Activated CD8-positive, alpha-beta T cell treated with anti-CD3 and anti-CD28 coated beads for 36 hours (primary cell): Measurements from ENCODE around the gene OR5C1. TPM values are rescaled to one million over a fixed set of nuclear protein-coding genes. Genes with fewer than 3 reads are reported as not detected.

Source experiments
- ATAC-seq: fragments of 200-7000 bp; cut with Tn5 transposase; one replicate; pipeline ENCODE4 v1.10.0; 2021; ENCODE audit warnings: mild to moderate bottlenecking, moderate library complexity
- CTCF ChIA-PET: fragments of 350-600 bp; sonication (Branson Sonifier 250); formaldehyde crosslinking; loops from one replicate; lab custom pipeline; 2021; ENCODE audit warnings: antibody characterized with exemption; lab: Charles Lee
- POLR2A ChIA-PET: fragments of 350-600 bp; sonication (Branson Sonifier 250); formaldehyde crosslinking; loops from one replicate; lab custom pipeline; 2021; ENCODE audit warnings: antibody characterized with exemption; lab: Charles Lee
- DNase-seq: peaks from one replicate; pipeline ENCODE4 v3.0.0-alpha.2; 2020
- H3K27ac Mint-ChIP-seq: one replicate; pipeline ENCODE4 v1.8.0; 2021; ENCODE audit warnings: mild to moderate bottlenecking, mixed read lengths
- H3K27me3 Mint-ChIP-seq: one replicate; pipeline ENCODE4 v1.8.0; 2021; ENCODE audit warnings: mixed read lengths
- H3K36me3 Mint-ChIP-seq: one replicate; pipeline ENCODE4 v1.8.0; 2021; ENCODE audit warnings: low read depth, mixed read lengths
- H3K4me1 Mint-ChIP-seq: one replicate; pipeline ENCODE4 v1.8.0; 2021; ENCODE audit warnings: low read depth, mixed read lengths
- H3K4me3 Mint-ChIP-seq: one replicate; pipeline ENCODE4 v1.8.0; 2021; ENCODE audit warnings: mild to moderate bottlenecking, moderate library complexity, mixed read lengths
- H3K9me3 Mint-ChIP-seq: one replicate; pipeline ENCODE4 v1.8.0; 2021; ENCODE audit warnings: mixed read lengths
- intact Hi-C: fragments of 100-400 bp; cut with micrococcal nuclease; formaldehyde crosslinking; loops from one replicate; pipeline ENCODE4 v1.10.0; 2022
- total RNA-seq, 2 experiments: library from RNA; stranded (reverse); gene quantifications; one replicate each; pipeline ENCODE4 v1.2.3, GENCODE V29; 2021
- TF ChIP-seq, protein P1 (sequence below): fragments of 200-600 bp; IDR thresholded peaks from one replicate; pipeline ENCODE4 v1.8.0; 2022; ENCODE audit warnings: antibody characterized with exemption, mild to moderate bottlenecking

Gene OR5C1
- total RNA-seq, 2 experiments from 2014 or later: not detected

DNA sequence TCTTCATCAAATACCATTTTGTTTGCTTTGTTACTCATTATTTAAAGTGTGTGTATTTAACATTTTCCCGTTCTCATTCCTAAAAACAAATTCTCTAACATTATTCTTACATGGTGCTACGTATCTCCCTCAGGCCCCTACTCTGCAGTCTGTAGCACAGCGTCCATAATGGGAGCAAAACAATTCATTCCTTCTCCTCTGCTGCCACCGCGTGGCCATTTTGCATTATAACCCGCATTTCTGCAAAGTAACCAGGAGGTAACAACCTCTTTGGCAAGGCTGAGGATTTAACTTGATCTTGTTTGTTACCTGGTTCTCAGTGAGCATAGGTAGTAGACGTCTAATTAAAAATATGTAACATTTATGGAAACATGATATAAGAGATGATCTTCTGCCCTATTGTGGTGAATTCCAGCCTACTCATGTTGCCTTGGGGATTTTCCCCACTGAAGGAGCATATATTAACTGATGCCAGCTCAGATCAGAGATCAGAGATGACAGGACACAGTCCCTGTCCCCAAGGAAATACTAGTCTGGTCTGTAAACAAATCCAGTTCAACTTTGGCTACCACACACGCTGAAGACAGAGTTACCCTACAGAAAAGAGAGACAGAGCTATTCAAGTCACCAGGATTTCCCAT, 21.7 kb downstream of the OR5C1 start:
- TF ChIP-seq, protein P1, sequence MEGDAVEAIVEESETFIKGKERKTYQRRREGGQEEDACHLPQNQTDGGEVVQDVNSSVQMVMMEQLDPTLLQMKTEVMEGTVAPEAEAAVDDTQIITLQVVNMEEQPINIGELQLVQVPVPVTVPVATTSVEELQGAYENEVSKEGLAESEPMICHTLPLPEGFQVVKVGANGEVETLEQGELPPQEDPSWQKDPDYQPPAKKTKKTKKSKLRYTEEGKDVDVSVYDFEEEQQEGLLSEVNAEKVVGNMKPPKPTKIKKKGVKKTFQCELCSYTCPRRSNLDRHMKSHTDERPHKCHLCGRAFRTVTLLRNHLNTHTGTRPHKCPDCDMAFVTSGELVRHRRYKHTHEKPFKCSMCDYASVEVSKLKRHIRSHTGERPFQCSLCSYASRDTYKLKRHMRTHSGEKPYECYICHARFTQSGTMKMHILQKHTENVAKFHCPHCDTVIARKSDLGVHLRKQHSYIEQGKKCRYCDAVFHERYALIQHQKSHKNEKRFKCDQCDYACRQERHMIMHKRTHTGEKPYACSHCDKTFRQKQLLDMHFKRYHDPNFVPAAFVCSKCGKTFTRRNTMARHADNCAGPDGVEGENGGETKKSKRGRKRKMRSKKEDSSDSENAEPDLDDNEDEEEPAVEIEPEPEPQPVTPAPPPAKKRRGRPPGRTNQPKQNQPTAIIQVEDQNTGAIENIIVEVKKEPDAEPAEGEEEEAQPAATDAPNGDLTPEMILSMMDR: peak; percentile 89
- H3K4me3 Mint-ChIP-seq: no peak overlapping the region
- CTCF ChIA-PET: interaction anchor here (0.8 to 7.0 kb wide), 16 partner anchors 8 to 712 kb away, joined by 3 to 73 read pairs (median 4); partner anchors contain the start of gene PDCL
- no peaks in the 10 kb centered on the region for H3K27me3 Mint-ChIP-seq
- peaks cover 7% of the 10 kb centered on the region for H3K36me3 Mint-ChIP-seq
- ATAC-seq: peak; percentile 77
- peaks cover 7% of the 10 kb centered on the region for H3K9me3 Mint-ChIP-seq
- intact Hi-C loops: loop anchor here (2.0 to 10.0 kb wide), 2 partner anchors 316 to 346 kb away; no protein-coding TSS in a partner anchor
- H3K27ac Mint-ChIP-seq: no peak overlapping the region
- H3K4me1 Mint-ChIP-seq: peaks cover 31% of the 10 kb centered on the region
- peak; percentile 83 for DNase-seq
- POLR2A ChIA-PET: no interaction called here

DNA sequence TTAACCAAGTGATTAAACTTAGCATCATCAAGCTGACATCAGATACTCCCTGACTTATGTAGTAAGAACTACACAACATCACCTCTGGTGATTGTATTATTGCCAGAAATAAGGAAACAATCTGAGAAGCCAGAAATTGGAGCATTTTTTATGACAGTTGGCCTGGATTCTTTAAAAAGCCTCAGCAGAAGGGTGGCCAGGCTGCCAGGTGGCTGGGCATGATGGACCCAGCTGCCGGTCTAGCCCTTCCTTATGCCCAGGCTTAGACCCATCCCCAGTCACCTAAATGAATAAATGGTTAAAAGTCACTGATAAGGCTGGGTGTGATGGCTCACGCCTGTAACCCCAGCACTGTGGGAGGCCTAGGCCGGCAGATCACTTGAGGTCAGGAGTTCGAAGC, 24.0 kb downstream of the OR5C1 start:
- intact Hi-C loops: loop anchor here (10.0 kb wide), 1 partner anchor 318 kb away; no protein-coding TSS in a partner anchor
- no peak for ATAC-seq
- H3K4me3 Mint-ChIP-seq: no peak overlapping the region
- peaks cover 11% of the 10 kb centered on the region for H3K36me3 Mint-ChIP-seq
- POLR2A ChIA-PET: no interaction called here
- TF ChIP-seq, protein P1: no peak
- H3K27ac Mint-ChIP-seq: no peak overlapping the region
- CTCF ChIA-PET: interaction anchor here (0.6 to 7.0 kb wide), 3 partner anchors 308 to 347 kb away, joined by 3 to 43 read pairs (median 3); no protein-coding TSS in a partner anchor
- H3K27me3 Mint-ChIP-seq: no peaks in the 10 kb centered on the region
- peaks cover 36% of the 10 kb centered on the region for H3K4me1 Mint-ChIP-seq
- no peak for DNase-seq
- H3K9me3 Mint-ChIP-seq: no peaks in the 10 kb centered on the region

DNA sequence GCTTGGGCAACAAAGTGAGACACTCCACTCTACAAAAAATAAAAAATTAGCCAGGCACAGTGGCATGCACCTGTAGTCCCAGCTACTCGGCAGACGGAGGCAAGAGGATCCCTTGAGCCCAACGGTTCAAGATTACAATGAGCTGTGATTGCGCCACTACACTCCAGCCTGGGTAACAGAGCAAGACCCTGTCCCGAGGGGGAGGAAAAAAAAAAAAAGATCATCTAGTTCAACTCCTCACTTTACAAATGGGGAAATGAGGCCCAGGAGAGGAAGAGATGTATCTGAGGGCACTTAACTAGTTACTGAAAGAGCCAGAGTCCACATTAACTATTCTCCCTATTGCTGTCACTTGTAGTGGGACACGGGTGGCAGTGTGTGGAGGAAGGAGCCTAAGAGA, 25.8 kb downstream of the OR5C1 start:
- intact Hi-C loops: loop anchor here (10.0 kb wide), 1 partner anchor 320 kb away; no protein-coding TSS in a partner anchor
- Mint-ChIP-seq H3K27me3 (no peaks in the 10 kb centered on the region), H3K4me3 (no peak overlapping the region), H3K27ac (peak overlapping the region; percentile 71), H3K36me3 (peaks cover 12% of the 10 kb centered on the region), H3K4me1 (peaks cover 28% of the 10 kb centered on the region), H3K9me3 (no peaks in the 10 kb centered on the region)
- CTCF ChIA-PET: interaction anchor here (0.9 kb wide), 2 partner anchors 349 to 689 kb away, joined by 3 to 5 read pairs; no protein-coding TSS in a partner anchor
- no peak for DNase-seq
- no peak for ATAC-seq
- TF ChIP-seq, protein P1: no peak
- POLR2A ChIA-PET: no interaction called here

- Mint-ChIP-seq H3K4me3 (no peak overlapping the region), H3K4me1 (peaks cover 33% of the 10 kb centered on the region), H3K27me3 (no peaks in the 10 kb centered on the region), H3K27ac (peak overlapping the region; percentile 89), H3K9me3 (no peaks in the 10 kb centered on the region), H3K36me3 (peaks cover 20% of the 10 kb centered on the region)
- intact Hi-C loops: loop anchor here (10.0 kb wide), 1 partner anchor 321 kb away; no protein-coding TSS in a partner anchor
- no peak for DNase-seq
- ATAC-seq: peak; percentile 17
- POLR2A ChIA-PET: interaction anchor here (1.6 kb wide), 1 partner anchor 13 kb away, joined by 6 read pairs; the partner anchor contains the start of gene PDCL
- TF ChIP-seq, protein P1: no peak
- CTCF ChIA-PET: interaction anchor here (2.9 kb wide), 1 partner anchor 317 kb away, joined by 10 read pairs; no protein-coding TSS in a partner anchor
Measured at GRCh38 chr9:122815544-122815943, 26.8 kb downstream of the OR5C1 start.
